ENCODE measurements around the gene NOL7. TPM values are rescaled to one million over a fixed set of nuclear protein-coding genes. Genes with fewer than 3 reads are reported as not detected.

NOL7 gene
- total RNA-seq, 8 experiments from 2014 or later = 56.1 to 80.4 (median 66.7) TPM

DNA sequence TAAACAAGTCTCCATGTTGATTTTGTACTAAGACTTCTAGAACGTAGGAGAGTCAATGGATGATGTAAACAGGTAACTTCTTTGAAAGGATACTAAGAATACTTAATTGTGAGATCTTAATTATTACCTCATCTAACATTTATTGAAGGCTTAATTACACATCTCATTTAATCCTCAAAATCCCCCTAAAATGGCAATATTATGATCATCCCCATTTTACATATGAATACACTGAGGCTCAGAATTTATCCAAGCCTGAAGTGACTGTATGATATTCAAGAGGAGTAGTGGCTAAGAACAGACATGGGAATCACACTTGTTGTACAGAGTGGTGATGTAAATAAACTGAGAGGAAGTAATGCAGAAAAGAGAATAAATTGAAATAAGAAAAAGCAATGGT lies 22.9 kb downstream of the NOL7 start:
- Histone ChIP-seq H3K27ac (no peak overlapping the region), H3K4me3 (no peak overlapping the region), H3K4me1 (replicated peaks in 1 of 2) (no peaks in the 10 kb centered on the region)
- ATAC-seq (replicated peaks in 6 of 8) = no peak
- 60 to 100% (median 94%) methylated on average over 1 of the region's 1 CpG; no CpG with 5 or more reads in 2 of the 10 experiments for WGBS, 10 experiments
- in situ Hi-C loops (cut with MboI; ENCODE audit: low pct_unique_long_range_greater_than_20kb in 2 of 9, low sequenced_read_pairs in 9 of 9, unreplicated experiment in 9 of 9) = no loop called here

DNA sequence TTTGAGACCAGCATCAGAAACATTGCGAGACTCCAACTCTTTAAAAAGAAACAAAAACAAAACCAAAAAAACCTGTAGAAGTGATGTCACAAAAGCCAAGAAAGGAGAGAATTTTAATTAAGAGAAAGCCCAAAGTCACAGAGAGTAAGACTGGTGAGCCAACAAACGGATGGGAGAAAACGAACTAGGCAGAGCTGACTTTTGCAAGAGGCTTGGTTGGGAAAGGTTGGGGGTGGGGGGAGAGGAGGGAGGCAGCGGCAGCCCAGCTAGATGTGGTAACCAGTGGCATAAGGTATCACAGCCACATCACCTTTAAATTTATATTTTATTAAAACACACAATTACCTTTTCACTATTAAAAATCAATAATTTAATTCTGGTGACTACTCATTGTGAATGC lies 23.5 kb downstream of the NOL7 start:
- Histone ChIP-seq H3K27ac (no peak overlapping the region), H3K4me3 (no peak overlapping the region), H3K4me1 (replicated peaks in 1 of 2) (no peaks in the 10 kb centered on the region)
- 89 to 100% (median 94%) methylated on average over 1 to 4 of the region's 4 CpGs; no CpG with 5 or more reads in 2 of the 10 experiments for WGBS, 10 experiments
- in situ Hi-C loops (cut with MboI; ENCODE audit: low pct_unique_long_range_greater_than_20kb in 2 of 9, low sequenced_read_pairs in 9 of 9, unreplicated experiment in 9 of 9) = no loop called here
- no peak for ATAC-seq (replicated peaks in 6 of 8)

DNA sequence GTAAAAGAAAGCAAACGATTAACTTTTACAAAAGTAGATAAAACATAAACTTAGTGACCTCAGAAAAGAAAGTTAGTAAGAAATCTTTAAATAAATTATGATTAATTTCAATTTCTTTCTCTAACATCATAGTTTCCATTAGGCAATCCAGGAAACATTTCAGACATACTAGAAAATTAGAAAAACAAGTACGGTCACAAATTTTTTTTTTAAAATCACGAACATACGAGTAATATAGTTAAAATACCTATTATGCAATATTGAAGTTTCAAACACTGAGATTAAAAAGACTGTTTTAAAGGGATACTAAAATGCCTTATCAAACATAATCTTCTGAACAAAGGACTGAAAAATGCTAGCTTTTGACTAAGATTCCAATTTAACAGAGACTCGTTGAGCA lies 26.2 kb downstream of the NOL7 start:
- Histone ChIP-seq H3K4me1 (replicated peaks in 1 of 2) (no peaks in the 10 kb centered on the region), H3K27ac (no peak overlapping the region), H3K4me3 (no peak overlapping the region)
- in situ Hi-C loops (cut with MboI; ENCODE audit: low pct_unique_long_range_greater_than_20kb in 2 of 9, low sequenced_read_pairs in 9 of 9, unreplicated experiment in 9 of 9) = no loop called here
- WGBS, 10 experiments = 10 to 97% (median 90%) methylated on average over 4 to 5 of the region's 5 CpGs; no CpG with 5 or more reads in 1 of the 10 experiments
- ATAC-seq (replicated peaks in 6 of 8) = no peak

DNA sequence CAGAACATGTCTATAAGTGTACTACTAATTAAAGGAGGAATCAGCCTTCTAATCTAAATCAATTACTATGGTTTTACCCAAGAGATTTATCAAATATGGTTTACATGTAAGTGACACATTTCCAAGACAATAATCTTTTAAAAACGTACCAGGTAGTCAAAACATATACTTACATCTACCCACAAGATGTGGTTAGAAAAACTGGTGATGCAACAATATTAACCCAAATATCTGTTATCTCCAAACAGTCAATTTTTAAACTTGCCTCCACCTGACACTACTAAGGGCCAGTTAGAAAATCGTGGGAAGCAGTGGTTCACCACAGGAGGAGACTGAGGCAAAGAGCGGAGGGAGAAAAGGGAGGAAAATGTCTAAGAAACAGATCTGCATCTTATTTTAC lies 28.0 kb downstream of the NOL7 start:
- WGBS, 10 experiments = 60 to 100% (median 90%) methylated on average over 1 to 3 of the region's 3 CpGs; no CpG with 5 or more reads in 2 of the 10 experiments
- Histone ChIP-seq H3K4me1 (replicated peaks in 1 of 2) (no peaks in the 10 kb centered on the region), H3K4me3 (no peak overlapping the region), H3K27ac (no peak overlapping the region)
- in situ Hi-C loops (cut with MboI; ENCODE audit: low pct_unique_long_range_greater_than_20kb in 2 of 9, low sequenced_read_pairs in 9 of 9, unreplicated experiment in 9 of 9) = no loop called here
- ATAC-seq (replicated peaks in 6 of 8) = no peak

DNA sequence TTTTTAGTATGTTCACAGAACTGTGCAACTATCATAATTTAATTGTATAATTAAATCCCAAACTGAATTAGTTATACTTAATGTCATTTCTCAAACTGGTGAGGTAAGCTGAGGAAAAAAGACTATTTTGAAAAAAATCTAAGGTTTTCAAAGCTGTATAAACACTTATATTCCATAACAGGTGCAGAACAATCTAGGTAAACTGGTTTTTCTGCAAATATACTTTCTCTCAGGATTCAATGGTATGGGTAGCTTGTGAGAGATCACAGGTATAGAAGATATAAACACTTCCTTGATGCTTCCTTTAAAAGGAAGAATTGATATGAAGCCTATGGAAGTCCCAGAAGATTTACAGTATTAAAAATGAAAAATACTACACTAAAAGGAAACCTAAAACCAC lies 33.7 kb downstream of the NOL7 start:
- no peak for ATAC-seq (replicated peaks in 6 of 8)
- no peaks in the 10 kb centered on the region for H3K4me1 ChIP-seq (replicated peaks in 1 of 2)
- no peak overlapping the region for H3K27ac ChIP-seq
- in situ Hi-C loops (cut with MboI; ENCODE audit: low pct_unique_long_range_greater_than_20kb in 2 of 9, low sequenced_read_pairs in 9 of 9, unreplicated experiment in 9 of 9) = no loop called here
- H3K4me3 ChIP-seq = no peak overlapping the region

DNA sequence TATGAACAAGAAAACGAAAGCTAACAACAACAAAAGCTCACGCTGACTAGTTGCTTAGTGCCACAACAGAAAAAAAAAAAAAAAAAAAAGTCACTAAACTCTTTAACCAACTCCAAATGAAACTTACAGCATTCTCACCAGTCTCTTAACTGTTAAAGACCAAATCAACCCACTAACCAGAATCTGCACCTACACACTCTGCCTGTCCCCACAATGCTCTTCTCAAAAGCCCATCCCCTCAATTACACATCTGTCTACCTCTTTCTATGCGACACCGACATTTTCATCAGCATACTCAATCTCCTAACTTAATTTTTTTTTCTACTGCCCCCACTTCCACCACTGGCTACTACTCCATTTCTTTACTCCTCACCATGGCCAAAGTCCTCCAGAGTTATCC lies 34.3 kb downstream of the NOL7 start:
- Histone ChIP-seq H3K4me3 (no peak overlapping the region), H3K4me1 (replicated peaks in 1 of 2) (no peaks in the 10 kb centered on the region), H3K27ac (no peak overlapping the region)
- 91 to 100% (median 100%) methylated on average over 2 to 4 of the region's 4 CpGs for WGBS, 10 experiments
- in situ Hi-C loops (cut with MboI; ENCODE audit: low pct_unique_long_range_greater_than_20kb in 2 of 9, low sequenced_read_pairs in 9 of 9, unreplicated experiment in 9 of 9) = no loop called here
- no peak for ATAC-seq (replicated peaks in 6 of 8)

DNA sequence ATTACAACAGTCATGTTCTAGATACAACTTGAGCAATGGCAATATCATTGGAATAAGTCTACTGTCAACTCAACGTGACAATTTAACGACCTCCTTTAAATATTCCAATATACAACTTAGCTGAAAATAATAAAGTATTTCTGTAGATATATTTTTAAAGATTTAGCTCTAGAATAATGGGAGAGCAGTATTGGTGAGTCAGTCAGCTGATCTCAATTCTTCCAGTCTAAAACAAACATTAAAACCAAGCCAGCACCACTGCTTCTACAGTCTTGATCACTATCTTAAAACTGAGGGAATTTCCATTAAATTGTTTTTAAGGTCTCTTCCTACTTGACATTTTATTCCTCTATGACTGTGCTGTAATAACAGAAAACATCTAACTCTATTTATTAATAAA lies 38.2 kb downstream of the NOL7 start:
- H3K27ac ChIP-seq = no peak overlapping the region
- in situ Hi-C loops (cut with MboI; ENCODE audit: low pct_unique_long_range_greater_than_20kb in 2 of 9, low sequenced_read_pairs in 9 of 9, unreplicated experiment in 9 of 9) = no loop called here
- WGBS, 10 experiments = 91 to 100% (median 95%) methylated on average over 2 of the region's 2 CpGs; no CpG with 5 or more reads in 2 of the 10 experiments

DNA sequence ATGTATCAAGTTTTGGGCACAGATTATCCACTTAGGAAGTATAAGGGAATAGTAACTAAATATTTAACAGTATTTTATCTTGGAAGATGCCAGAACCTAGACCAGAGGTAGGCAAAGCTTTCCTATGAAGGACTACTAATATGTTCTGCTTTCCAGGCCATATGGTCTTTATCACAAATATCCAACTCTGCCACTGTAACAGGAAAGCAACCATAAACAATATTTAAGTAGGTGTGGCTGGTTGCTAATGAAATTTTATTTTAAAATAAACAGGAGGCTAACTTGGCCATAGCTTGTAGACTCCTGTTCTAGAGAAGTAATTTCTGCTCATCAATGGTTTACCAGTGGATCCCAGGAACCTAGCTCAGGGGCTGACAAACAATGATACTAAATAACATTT lies 39.4 kb downstream of the NOL7 start:
- in situ Hi-C loops (cut with MboI; ENCODE audit: low pct_unique_long_range_greater_than_20kb in 2 of 9, low sequenced_read_pairs in 9 of 9, unreplicated experiment in 9 of 9) = no loop called here
- no peak overlapping the region for H3K27ac ChIP-seq
- no peaks in the 10 kb centered on the region for H3K4me1 ChIP-seq (replicated peaks in 1 of 2)
- H3K4me3 ChIP-seq = no peak overlapping the region
- no peak for ATAC-seq (replicated peaks in 6 of 8)

More for the DNA sequence above, 38.2 kb downstream of the NOL7 start:
- Histone ChIP-seq H3K4me1 (replicated peaks in 1 of 2) (no peaks in the 10 kb centered on the region), H3K4me3 (no peak overlapping the region)
- ATAC-seq (replicated peaks in 6 of 8) = no peak

DNA sequence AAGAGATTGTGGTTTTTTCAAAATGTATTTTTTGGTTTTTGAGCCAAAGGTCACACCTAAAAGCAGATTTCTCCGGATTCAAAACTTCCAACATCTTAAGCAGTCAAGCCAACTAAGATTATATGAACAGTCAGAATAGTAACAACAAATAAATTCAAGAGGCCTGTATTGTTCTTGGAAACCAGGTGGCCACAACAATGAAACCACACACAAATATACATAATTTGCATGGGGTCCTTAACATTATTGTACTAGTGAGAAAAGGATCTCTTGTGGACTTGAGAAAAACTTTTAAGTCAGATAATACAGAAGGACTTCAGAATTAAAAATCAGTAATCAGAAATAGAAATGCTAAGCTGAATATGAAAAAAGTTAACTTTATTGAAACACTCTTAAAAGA lies 40.6 kb downstream of the NOL7 start:
- Histone ChIP-seq H3K27ac (no peak overlapping the region), H3K4me1 (replicated peaks in 1 of 2) (no peaks in the 10 kb centered on the region), H3K4me3 (no peak overlapping the region)
- WGBS, 10 experiments = 20 to 100% (median 84%) methylated on average over 1 of the region's 1 CpG
- peak in 1 of 8 experiments; percentile 27 for ATAC-seq (replicated peaks in 6 of 8)
- in situ Hi-C loops (cut with MboI; ENCODE audit: low pct_unique_long_range_greater_than_20kb in 2 of 9, low sequenced_read_pairs in 9 of 9, unreplicated experiment in 9 of 9) = no loop called here

DNA sequence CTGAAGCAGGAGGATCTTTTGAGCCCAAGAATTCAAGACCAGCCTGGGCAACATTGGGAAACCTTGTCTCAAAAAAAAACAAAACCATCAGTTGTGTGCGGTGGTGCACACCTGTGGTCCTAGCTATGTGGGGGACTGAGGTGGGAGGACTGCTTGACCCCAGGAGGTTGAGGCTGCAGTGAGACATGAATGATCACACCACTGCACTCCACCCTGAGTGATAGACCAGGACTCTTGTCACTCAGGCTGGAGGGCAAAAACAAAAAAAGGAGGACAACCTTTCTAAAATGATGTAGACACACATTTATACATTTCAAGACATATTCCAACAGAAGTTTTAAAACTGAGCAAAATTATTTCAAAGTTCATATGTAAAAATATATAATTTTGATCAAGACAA lies 45.1 kb downstream of the NOL7 start:
- in situ Hi-C loops (cut with MboI; ENCODE audit: low pct_unique_long_range_greater_than_20kb in 2 of 9, low sequenced_read_pairs in 9 of 9, unreplicated experiment in 9 of 9) = no loop called here

DNA sequence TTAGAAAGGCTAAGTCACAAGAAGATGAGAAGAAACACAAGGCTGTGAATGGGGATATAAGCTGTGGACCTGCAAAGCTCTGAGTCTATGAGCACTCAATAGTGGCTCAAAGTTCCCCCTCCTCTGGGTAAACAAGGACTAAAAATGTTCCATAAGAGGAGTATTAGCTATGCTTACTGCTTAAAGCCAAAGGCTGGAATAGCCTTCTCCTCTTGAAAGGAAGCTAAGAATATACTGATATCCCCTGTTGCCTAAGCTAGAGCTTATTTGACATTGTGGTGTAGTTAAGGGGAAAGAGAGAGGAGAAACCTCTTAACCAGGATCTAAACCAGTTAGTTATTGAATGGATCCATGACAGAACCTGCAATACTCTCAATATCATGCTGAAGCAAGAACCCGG lies 45.8 kb downstream of the NOL7 start:
- H3K4me1 ChIP-seq (replicated peaks in 1 of 2) = no peaks in the 10 kb centered on the region
- ATAC-seq (replicated peaks in 6 of 8) = no peak
- in situ Hi-C loops (cut with MboI; ENCODE audit: low pct_unique_long_range_greater_than_20kb in 2 of 9, low sequenced_read_pairs in 9 of 9, unreplicated experiment in 9 of 9) = no loop called here
- no peak overlapping the region for H3K4me3 ChIP-seq
- 93 to 100% (median 100%) methylated on average over 1 of the region's 1 CpG; no CpG with 5 or more reads in 1 of the 10 experiments for WGBS, 10 experiments
- no peak overlapping the region for H3K27ac ChIP-seq

More for the DNA sequence above, 45.1 kb downstream of the NOL7 start:
- WGBS, 10 experiments = 80 to 100% (median 82%) methylated on average over 1 of the region's 1 CpG; no CpG with 5 or more reads in 6 of the 10 experiments
- H3K27ac ChIP-seq = no peak overlapping the region
- ATAC-seq (replicated peaks in 6 of 8) = no peak
- H3K4me3 ChIP-seq = no peak overlapping the region
- no peaks in the 10 kb centered on the region for H3K4me1 ChIP-seq (replicated peaks in 1 of 2)

DNA sequence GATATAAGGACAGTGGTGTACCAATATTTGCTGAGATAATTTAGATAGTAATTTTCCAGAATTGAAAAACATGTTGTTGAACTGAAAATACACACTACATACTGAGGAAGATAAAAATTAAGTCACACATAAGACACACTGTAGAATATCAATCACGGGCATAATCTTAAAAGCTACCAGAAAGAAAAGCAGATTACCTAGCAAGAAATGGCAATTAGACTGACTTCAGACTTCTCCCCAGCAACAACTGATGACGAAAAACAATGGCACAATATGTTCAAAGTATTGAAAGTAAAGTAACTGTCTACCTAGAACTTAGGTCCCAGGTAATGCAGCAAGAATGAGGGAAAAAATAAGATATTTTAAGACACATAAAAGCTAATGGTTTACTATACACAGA lies 46.5 kb downstream of the NOL7 start:
- Histone ChIP-seq H3K4me3 (no peak overlapping the region), H3K27ac (no peak overlapping the region), H3K4me1 (replicated peaks in 1 of 2) (no peaks in the 10 kb centered on the region)
- WGBS, 10 experiments = 51 to 100% (median 79%) methylated on average over 2 of the region's 2 CpGs
- in situ Hi-C loops (cut with MboI; ENCODE audit: low pct_unique_long_range_greater_than_20kb in 2 of 9, low sequenced_read_pairs in 9 of 9, unreplicated experiment in 9 of 9) = no loop called here
- no peak for ATAC-seq (replicated peaks in 6 of 8)

DNA sequence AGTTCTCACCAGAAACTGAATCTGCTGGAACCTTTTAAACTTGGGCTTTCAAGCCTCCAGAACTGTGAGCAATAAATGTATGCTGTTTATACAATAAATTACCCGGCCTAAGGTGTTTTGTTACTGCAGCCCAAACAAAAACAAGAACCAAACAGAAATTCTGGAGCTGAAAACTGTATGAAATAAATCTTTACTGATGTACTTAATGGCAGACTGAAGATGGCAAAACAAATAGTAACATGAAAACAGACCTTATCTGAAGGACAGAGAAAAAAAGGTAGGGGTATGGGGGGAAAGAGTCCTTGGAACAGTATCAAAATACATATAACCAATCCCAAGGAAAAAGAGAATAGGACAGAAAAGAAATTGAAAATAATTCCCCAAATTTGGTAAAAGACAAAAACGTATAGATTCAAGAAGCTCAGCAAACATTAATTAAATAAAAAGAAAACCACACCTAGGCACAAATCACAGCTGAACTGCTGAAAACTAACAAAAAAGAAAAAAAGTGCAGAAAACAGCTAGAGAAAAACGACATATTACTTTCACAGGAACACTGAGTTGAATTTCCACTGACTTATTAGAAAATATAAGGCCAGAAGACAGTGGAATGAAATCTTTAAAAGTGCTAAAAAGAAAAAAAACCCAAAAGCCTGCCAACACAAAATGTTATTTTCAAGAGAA lies 47.7 kb downstream of the NOL7 start:
- ATAC-seq (replicated peaks in 6 of 8) = no peak
- no peak overlapping the region for H3K27ac ChIP-seq
- H3K4me3 ChIP-seq = no peak overlapping the region
- H3K4me1 ChIP-seq (replicated peaks in 1 of 2) = no peaks in the 10 kb centered on the region
- WGBS, 10 experiments = 53 to 97% (median 79%) methylated on average over 2 to 3 of the region's 3 CpGs
- in situ Hi-C loops (cut with MboI; ENCODE audit: low pct_unique_long_range_greater_than_20kb in 2 of 9, low sequenced_read_pairs in 9 of 9, unreplicated experiment in 9 of 9) = no loop called here

DNA sequence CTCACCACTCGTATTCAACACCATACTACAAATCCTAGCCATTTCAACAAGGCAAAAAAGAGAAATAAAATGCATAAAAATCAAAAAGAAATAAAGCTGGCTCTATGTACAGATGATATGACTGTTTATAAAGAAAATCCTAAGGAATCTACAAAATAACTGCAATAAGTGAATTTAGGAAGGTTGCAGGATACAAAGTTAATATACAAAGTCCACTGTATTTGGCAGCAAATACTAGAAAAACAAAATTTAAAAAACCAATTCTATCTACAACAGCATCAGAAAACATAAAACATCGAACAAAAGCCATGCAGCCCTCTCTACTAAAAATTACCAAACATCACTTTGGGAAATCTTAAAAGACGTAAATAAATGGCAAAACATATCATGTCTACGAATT lies 48.9 kb downstream of the NOL7 start:
- in situ Hi-C loops (cut with MboI; ENCODE audit: low pct_unique_long_range_greater_than_20kb in 2 of 9, low sequenced_read_pairs in 9 of 9, unreplicated experiment in 9 of 9) = no loop called here
- no peak for ATAC-seq (replicated peaks in 6 of 8)
- 55 to 100% (median 97%) methylated on average over 2 to 4 of the region's 4 CpGs; no CpG with 5 or more reads in 1 of the 10 experiments for WGBS, 10 experiments
- no peak overlapping the region for H3K4me3 ChIP-seq
- H3K4me1 ChIP-seq (replicated peaks in 1 of 2) = no peaks in the 10 kb centered on the region
- no peak overlapping the region for H3K27ac ChIP-seq

Measured in motor neuron (in vitro differentiated cells).